ENCODE measurements around the gene RAD23A.

- TF ChIP-seq CTCF (IDR thresholded peaks at IDR 0.05; ENCODE audit: poor library complexity) (no peak), EZH2 (IDR thresholded peaks at IDR 0.05; ENCODE audit: borderline replicate concordance) (no peak)
These were observed 50.1 kb downstream of the RAD23A start for GRCh38 chr19:12995596-12996405.

All from hepatocyte (in vitro differentiated cells).